ENCODE measurements around the gene ANGEL1.

Gene ANGEL1

DNA sequence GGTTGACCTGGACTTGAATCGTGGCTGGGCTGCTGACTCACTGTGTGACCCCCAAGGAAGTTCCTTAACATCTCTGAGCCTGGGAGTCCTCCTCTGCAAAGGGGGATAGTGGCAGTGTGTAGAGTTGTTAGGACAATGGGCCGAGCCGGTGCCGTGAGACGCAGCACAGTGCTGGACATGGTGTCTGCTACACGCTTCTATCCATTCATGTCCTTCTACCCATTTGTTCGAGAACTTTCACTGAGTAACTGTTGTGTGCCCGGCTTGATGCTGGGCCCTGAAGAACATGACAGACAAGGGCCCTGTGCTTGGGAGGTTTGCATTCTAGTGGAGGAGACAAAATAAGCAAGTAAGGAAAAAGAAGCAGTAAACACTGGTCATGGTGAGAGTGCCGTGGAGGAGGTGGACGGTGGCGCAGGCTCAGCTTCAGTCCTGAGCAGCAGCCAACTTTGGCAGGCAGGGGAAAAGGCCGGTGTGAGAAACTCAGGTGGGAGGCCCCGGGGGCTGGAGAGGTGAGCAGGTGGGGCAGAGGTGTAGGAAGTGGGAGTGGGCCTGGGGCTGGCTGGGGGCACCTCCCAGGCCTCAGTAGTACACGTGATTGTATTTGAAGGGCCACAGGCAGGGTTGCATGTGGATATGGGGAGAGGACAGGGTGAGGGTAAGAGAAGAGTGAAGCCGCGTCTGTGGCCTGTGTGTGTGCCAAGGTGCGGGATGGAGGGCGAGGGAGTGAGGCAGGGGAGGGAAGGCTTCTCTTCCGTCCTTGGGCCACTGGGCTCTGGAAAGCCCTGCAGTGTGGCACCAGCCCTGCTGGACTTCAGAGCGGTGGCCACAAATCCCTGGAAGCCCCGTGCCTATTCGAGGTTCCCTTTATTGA is 37.6 kb downstream of the ANGEL1 start:
- no peak overlapping the region for H3K4me3 ChIP-seq (replicated peaks; ENCODE audit: low read depth, low read length)
- TF ChIP-seq, protein P1, sequence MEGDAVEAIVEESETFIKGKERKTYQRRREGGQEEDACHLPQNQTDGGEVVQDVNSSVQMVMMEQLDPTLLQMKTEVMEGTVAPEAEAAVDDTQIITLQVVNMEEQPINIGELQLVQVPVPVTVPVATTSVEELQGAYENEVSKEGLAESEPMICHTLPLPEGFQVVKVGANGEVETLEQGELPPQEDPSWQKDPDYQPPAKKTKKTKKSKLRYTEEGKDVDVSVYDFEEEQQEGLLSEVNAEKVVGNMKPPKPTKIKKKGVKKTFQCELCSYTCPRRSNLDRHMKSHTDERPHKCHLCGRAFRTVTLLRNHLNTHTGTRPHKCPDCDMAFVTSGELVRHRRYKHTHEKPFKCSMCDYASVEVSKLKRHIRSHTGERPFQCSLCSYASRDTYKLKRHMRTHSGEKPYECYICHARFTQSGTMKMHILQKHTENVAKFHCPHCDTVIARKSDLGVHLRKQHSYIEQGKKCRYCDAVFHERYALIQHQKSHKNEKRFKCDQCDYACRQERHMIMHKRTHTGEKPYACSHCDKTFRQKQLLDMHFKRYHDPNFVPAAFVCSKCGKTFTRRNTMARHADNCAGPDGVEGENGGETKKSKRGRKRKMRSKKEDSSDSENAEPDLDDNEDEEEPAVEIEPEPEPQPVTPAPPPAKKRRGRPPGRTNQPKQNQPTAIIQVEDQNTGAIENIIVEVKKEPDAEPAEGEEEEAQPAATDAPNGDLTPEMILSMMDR (IDR thresholded peaks at IDR 0.05; ENCODE audit: low read length, missing control alignments) = no peak
- no peak for DNase-seq (ENCODE audit: low read depth)

DNA sequence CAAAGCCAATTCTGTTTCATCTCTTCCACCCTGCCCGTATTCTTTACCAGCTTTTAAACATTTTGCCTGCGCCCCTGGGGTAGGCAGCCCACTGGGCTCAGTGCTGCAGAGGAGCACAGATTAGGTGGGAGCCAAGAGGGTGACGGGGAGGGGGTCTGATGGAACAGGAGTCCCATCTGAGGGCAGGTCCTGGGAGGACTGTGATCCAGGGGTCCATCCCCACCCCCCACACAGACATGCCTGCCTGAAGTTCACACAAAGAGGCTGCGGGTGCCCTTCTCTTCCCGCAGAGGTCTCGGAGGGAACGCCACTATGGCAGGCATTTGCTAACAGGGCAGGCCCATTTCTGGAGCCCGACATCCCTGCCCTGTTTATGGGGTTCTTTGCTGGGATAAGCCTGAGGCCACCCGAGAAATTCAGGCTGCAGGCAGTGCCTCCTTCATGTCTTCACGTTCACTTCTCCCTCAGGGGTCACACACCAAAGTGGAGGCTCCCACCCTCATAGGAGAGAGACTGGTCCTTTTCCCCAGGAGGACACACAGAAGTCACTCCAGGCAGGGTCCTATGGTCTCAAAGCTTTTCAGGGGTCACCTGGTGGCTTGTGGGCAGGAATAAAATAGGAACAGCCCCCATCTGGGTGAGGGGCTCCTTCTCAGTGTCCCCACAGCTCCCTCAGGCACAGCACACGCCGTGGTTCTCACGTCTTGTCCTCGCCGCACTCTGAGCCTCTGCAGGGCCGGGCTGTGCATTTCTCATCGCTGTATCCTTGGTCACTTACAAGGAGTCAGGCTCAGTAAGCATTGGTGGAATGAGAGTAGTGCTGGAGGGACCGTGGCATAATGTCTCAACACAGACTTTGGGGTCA is 38.5 kb downstream of the ANGEL1 start:
- TF ChIP-seq, protein P1 (IDR thresholded peaks at IDR 0.05; ENCODE audit: low read length, missing control alignments) = no peak
- DNase-seq (ENCODE audit: low read depth) = no peak
- no peak overlapping the region for H3K4me3 ChIP-seq (replicated peaks; ENCODE audit: low read depth, low read length)

DNA sequence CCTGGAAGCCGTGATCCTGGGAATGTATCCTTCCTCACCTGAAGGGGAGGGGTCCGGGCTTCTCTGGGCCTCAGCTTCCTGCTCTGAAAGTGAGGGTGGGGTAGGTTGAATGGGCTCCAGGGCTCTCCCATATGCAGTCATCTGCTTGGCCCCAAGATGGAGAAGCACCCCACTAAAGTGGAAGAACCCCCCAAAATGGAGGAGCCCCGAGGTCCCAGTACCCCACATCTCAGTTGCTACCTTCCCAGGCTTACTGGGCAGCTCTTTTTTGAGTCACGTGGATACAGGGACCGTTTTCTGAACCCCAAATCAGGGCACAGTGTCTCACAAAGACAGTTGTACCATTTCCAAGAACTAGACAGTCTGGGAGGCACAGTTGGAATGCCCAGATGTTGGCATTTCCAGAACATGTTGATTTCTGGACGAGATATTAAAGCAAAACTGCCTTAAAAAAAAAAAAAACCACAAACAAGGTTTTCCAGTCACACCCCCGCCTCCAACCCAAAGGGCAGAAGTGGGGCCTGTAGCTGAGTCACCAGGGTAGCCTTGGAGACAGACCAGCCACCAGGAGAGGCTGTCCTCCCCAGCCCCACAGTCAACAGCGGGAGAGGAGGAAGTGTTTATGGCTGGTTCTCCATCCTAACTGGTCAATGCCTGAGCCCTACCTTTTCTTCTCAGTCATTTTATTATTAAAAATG is 39.3 kb downstream of the ANGEL1 start:
- TF ChIP-seq, protein P1 (IDR thresholded peaks at IDR 0.05; ENCODE audit: low read length, missing control alignments) = peak; percentile 21
- DNase-seq (ENCODE audit: low read depth) = peak; percentile 93
- H3K4me3 ChIP-seq (replicated peaks; ENCODE audit: low read depth, low read length) = peak overlapping the region; percentile 23

DNA sequence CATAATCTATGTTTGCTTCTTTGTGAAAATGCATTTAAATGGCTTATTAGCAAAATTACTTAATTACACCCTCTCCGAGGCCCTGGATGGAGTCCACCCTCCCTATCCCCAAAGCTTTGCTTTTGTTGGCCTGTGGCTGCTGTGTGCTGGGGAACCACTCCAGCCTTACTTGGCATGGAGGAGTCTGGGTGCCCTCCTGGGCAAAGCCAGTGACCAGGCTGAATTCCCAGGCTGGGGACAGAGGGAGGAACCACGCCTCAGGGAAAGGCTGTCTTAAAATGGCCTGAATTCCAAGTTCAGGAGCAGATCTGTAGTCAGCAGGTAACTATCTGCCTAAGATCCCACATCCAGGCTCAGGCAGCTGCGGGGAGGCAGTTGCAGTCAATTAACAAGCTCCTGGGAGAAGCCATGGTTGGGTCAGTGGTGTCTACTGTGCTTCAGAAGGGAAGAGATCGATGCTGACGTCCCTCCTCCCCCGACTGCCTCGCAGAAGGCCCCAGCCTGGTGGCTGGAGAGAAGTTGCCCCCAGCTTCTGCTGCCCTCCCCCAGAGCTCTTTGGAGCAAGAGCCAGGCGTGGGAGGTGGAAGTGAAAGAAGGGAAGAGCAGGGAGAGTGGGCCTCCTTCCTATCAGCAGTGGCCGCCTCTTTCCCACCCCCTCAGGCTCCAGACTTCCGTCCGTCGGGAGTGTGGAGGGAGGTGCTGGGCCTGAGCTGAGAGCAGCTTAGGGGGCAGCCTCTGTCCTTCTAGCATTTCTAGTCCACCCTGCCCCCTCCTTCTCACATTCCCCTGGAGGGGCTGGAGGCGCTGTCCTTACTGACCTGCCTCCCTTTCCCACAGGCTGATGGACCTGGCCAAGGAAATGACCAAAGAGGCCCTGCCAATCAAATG is 40.1 kb downstream of the ANGEL1 start:
- peak; percentile 98 for DNase-seq (ENCODE audit: low read depth)
- TF ChIP-seq, protein P1 (IDR thresholded peaks at IDR 0.05; ENCODE audit: low read length, missing control alignments) = no peak
- no peak overlapping the region for H3K4me3 ChIP-seq (replicated peaks; ENCODE audit: low read depth, low read length)

DNA sequence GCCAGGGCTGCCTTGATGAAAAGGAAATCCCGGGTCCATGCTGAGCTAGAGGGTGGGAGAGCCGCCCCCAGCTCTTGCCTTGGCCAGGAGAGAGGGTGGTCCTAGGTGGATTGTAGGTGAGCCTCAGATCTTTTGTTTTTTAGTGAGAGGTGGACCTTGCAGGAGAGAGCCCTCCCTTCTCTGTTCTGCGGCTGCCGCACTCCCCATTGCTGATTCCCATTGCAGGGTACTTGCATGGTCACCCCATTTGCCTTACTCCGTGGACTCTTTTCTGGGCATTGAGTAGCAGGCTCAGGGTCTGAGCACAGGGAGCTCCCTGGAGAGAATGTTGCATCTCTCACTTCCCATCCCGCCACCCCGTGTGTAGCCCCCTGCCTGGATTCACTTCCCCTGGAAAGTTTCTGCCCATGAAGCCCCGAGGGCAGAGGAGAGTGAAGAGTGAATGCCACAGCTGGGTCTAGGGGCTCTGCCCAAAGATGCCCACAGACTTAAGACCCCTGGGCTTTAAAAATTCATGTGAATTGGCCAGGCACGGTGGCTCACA is 41.2 kb downstream of the ANGEL1 start:
- H3K4me3 ChIP-seq (replicated peaks; ENCODE audit: low read depth, low read length) = no peak overlapping the region
- DNase-seq (ENCODE audit: low read depth) = no peak
- TF ChIP-seq, protein P1 (IDR thresholded peaks at IDR 0.05; ENCODE audit: low read length, missing control alignments) = no peak
